Heart left ventricle (tissue), 13 donors: ENCODE data around the gene BID.
"Not testable (repeated sequence)": the region's sequence is repeated elsewhere in the genome, so short reads cannot be mapped to it uniquely, and the experiment has no call there.

ENCODE experiments used
- CTCF ChIP-seq, 12 donors: fragments of 200-600 bp; sonication (generic) in 4 of 12; IDR thresholded peaks; one replicate each; pipeline versions ENCODE4 v1.5.0 to v1.8.0; 2018 to 2022; ENCODE audit warnings: antibody characterized with exemption in 12 of 12, mild to moderate bottlenecking in 5 of 12
- POLR2A ChIP-seq, 2 donors: fragments of 450-650 bp; IDR thresholded peaks; one replicate each; pipeline ENCODE4 v1.6.1; 2017; ENCODE audit warnings: antibody characterized with exemption in 2 of 2, mild to moderate bottlenecking in 2 of 2, moderate library complexity in 2 of 2
- donor health status: ischemic (EF 13 %, LVEDD 7.1; RV severe dilation, severe dysfunction).
- donor health status: DM: no; HTN: yes; CAD: no.
- donor health status: DM: no; HTN: no; CAD: no.
- donor health status: ischemic (EF 25% LVEDD 6.9; RV normal size, moderate dysfunction).
- donor health status: ischemic (EF 25% LVEDD 5.7; RV mildly dilated, moderate dysfunction).
- donor health status: ischemic (EF 35%, LVEDD 5.7; RV mildly dilated, moderate dysfunction).
- donor health status: nonischemic (EF 11% LVEDD 7.7; RV severe dilation, severe dysfunction).
- donor health status: DM: yes; HTN: yes; CAD: no.
- donor health status: PGD.
- donor health status: ischemic (EF 29% LVEDD 5.4; RV normal size, mild dysfunction).
- donor health status: nonischemic (EF 23%, LVEDD 6.1; RV moderate dilation, normal function).

GRCh38 chr22:17763442-17763841 is 10.8 kb downstream of the BID start:
- not testable (repeated sequence) for TF ChIP-seq CTCF, POLR2A (IDR thresholded peaks at IDR 0.05)
